ENCODE results near the gene DNAH2. TPM values are rescaled to one million over a fixed set of nuclear protein-coding genes. Genes with fewer than 3 reads are reported as not detected.

Gene DNAH2
- total and polyA plus RNA-seq, 2 of the 4 experiments (the other 2 are of a cell fraction), result under 0.01 to 0.02 TPM

- H2AK5ac ChIP-seq (ENCODE audit: low read depth, low read length), result no peak overlapping the region
- no peak overlapping the region for H3K9ac ChIP-seq (ENCODE audit: low read depth, low read length)
- POLR2A ChIA-PET (ENCODE audit: unreplicated experiment), result no interaction called here
- peaks cover 9% of the 10 kb centered on the region for H3K9me3 ChIP-seq (ENCODE audit: control insufficient read depth, insufficient read depth, low read length)
- H3K56ac ChIP-seq (ENCODE audit: extremely low read depth, insufficient read depth, low read length), result no peak overlapping the region
- H4K5ac ChIP-seq (ENCODE audit: low read depth, low read length), result no peak overlapping the region
- H3K27ac ChIP-seq (ENCODE audit: insufficient read depth, low read length), result no peak overlapping the region
- H3K79me1 ChIP-seq (ENCODE audit: low read depth in 1 of 2, low read length in 2 of 2), result peaks cover 7 to 14% of the 10 kb centered on the region in 2 experiments; a peak in 3 of 4 replicates
- H3K4me2 ChIP-seq (ENCODE audit: low read depth, low read length), result no peak overlapping the region
- no peak overlapping the region for H3K4ac ChIP-seq (ENCODE audit: low read depth, low read length)
- no peaks in the 10 kb centered on the region for H3K27me3 ChIP-seq (ENCODE audit: control insufficient read depth, insufficient read depth, low read length)
- ATAC-seq (ENCODE audit: low read depth) (no peak), DNase-seq (no peak)
- H2BK15ac ChIP-seq (ENCODE audit: low read depth, low read length), result no peak overlapping the region
- no peaks in the 10 kb centered on the region for H3K4me1 ChIP-seq (ENCODE audit: control insufficient read depth, insufficient read depth, low read length)
- no peaks in the 10 kb centered on the region for H4K20me1 ChIP-seq (ENCODE audit: insufficient read depth, low read length)
- in situ Hi-C loops (cut with MboI; ENCODE audit: low sequenced_read_pairs), result no loop called here
- H2BK5ac ChIP-seq (ENCODE audit: low read depth, low read length, poor library complexity, severe bottlenecking), result no peak overlapping the region
- no peak overlapping the region for H4K91ac ChIP-seq (ENCODE audit: insufficient read depth, low read depth, low read length)
- no peak overlapping the region for H2BK120ac ChIP-seq (ENCODE audit: low read depth, low read length)
- no peak overlapping the region for H2AK9ac ChIP-seq (replicated peaks; ENCODE audit: low read depth, low read length, poor library complexity)
- no peak overlapping the region for H2BK20ac ChIP-seq (ENCODE audit: low read depth, low read length)
- no peak for TF ChIP-seq MAFK (IDR thresholded peaks at IDR 0.05; ENCODE audit: low read depth, low read length)
- TF ChIP-seq CTCF (conservative IDR thresholded peaks at IDR 0.05; ENCODE audit: low read depth, low read length), result peak; percentile 38
- TF ChIP-seq RAD21 (IDR thresholded peaks at IDR 0.05; ENCODE audit: low read length), result peak; percentile 22; the same call in 1 of the 2 replicates
- no peak for TF ChIP-seq MXI1 (IDR thresholded peaks at IDR 0.05; ENCODE audit: borderline replicate concordance, low read depth, low read length)
- H2AFZ ChIP-seq (replicated peaks; ENCODE audit: low read length, poor library complexity), result no peak overlapping the region
- H3K9me1 ChIP-seq (ENCODE audit: insufficient read depth, low read length), result no peaks in the 10 kb centered on the region; the same call in 1 of the 2 replicates
- no peak overlapping the region for H4K8ac ChIP-seq (ENCODE audit: low read depth in 2 of 2, low read length in 2 of 2)
- no peak overlapping the region for H3K14ac ChIP-seq (replicated peaks; ENCODE audit: low read depth, low read length)
- WGBS, 2 experiments (ENCODE audit: extremely low coverage in 2 of 2, insufficient read length in 1 of 2), result no CpG with 5 or more reads among the region's 2 CpGs
- CTCF ChIA-PET, result interaction anchor here (0.6 to 1.8 kb wide), 3 partner anchors 15 to 345 kb away, joined by 3 to 4 read pairs (median 3); partner anchors contain the start of gene WRAP53
- no peak overlapping the region for H3K23ac ChIP-seq (ENCODE audit: low read depth, low read length)
- intact Hi-C loops (cut with micrococcal nuclease), result no loop called here
- H3K36me3 ChIP-seq (ENCODE audit: control insufficient read depth, insufficient read depth, low read length), result peaks cover 55% of the 10 kb centered on the region
- no peak overlapping the region for H3K18ac ChIP-seq (ENCODE audit: low read depth, low read length)
- no peak overlapping the region for H3K4me3 ChIP-seq (ENCODE audit: insufficient read depth, low read depth, low read length)
- BruUV-seq (replicated peaks), result no TSS peak
- dilution Hi-C loops (cut with HindIII; ENCODE audit: low sequenced_read_pairs, unreplicated experiment), result no loop called here
Observed at GRCh38 chr17:7673239-7673638, 44.3 kb upstream of the DNAH2 start.
